ENCODE data around the gene GET4. TPM values are rescaled to one million over a fixed set of nuclear protein-coding genes. Genes with fewer than 3 reads are reported as not detected.

GET4 gene
- total RNA-seq, 1 experiment from 2014 or later = 96.7 TPM

GRCh38 chr7:859359-860030 is 16.9 kb upstream of the GET4 start:
- no peaks in the 10 kb centered on the region for H3K79me2 ChIP-seq (ENCODE audit: low read length)
- no peaks in the 10 kb centered on the region for H4K20me1 ChIP-seq (ENCODE audit: low read length)
- H3K27me3 ChIP-seq (ENCODE audit: low read length) = no peaks in the 10 kb centered on the region
- H3K4me2 ChIP-seq (ENCODE audit: low read length) = no peak overlapping the region
- no peaks in the 10 kb centered on the region for H3K4me1 ChIP-seq (ENCODE audit: insufficient read depth, low read length)
- DNase-seq (no peak), ATAC-seq (no peak)
- no peak overlapping the region for H3K9ac ChIP-seq (ENCODE audit: low read length)
- intact Hi-C loops (cut with micrococcal nuclease) = no loop called here
- no peak overlapping the region for H3K27ac ChIP-seq (ENCODE audit: low read length)
- no peak overlapping the region for H3K4me3 ChIP-seq (ENCODE audit: low read length)
- H3K9me3 ChIP-seq (ENCODE audit: low read length) = no peaks in the 10 kb centered on the region
- H3K36me3 ChIP-seq (ENCODE audit: low read depth, low read length) = peaks cover 47% of the 10 kb centered on the region
- no peaks in the 10 kb centered on the region for H3K9me2 ChIP-seq (replicated peaks; ENCODE audit: low read length)
- no TSS peak for BruUV-seq (replicated peaks)
- ChIA-PET POLR2A (ENCODE audit: unreplicated experiment) (no interaction called here), CTCF (no interaction called here)
- no peaks in the 10 kb centered on the region for H3F3A ChIP-seq (ENCODE audit: low read length, unreplicated experiment)
- TF ChIP-seq EZH2phosphoT487 (IDR thresholded peaks at IDR 0.05; ENCODE audit: borderline replicate concordance, low read length) = no peak
- no peak for TF ChIP-seq CTCF (conservative IDR thresholded peaks at IDR 0.05; ENCODE audit: low read depth, low read length)
- no peak for TF ChIP-seq EZH2 (IDR thresholded peaks at IDR 0.05; ENCODE audit: low read length, unreplicated experiment)
- no peak overlapping the region for H2AFZ ChIP-seq (ENCODE audit: low read length)

- no peaks in the 10 kb centered on the region for H4K20me1 ChIP-seq (ENCODE audit: low read length)
- BruUV-seq (replicated peaks) = no TSS peak
- peaks cover 42% of the 10 kb centered on the region for H3K36me3 ChIP-seq (ENCODE audit: low read depth, low read length)
- no peaks in the 10 kb centered on the region for H3K9me2 ChIP-seq (replicated peaks; ENCODE audit: low read length)
- no peak overlapping the region for H2AFZ ChIP-seq (ENCODE audit: low read length)
- no peaks in the 10 kb centered on the region for H3K4me1 ChIP-seq (ENCODE audit: insufficient read depth, low read length)
- H3K9me3 ChIP-seq (ENCODE audit: low read length) = no peaks in the 10 kb centered on the region
- H3F3A ChIP-seq (ENCODE audit: low read length, unreplicated experiment) = no peaks in the 10 kb centered on the region
- ChIA-PET POLR2A (ENCODE audit: unreplicated experiment) (no interaction called here), CTCF (no interaction called here)
- no peak overlapping the region for H3K4me3 ChIP-seq (ENCODE audit: low read length)
- H3K4me2 ChIP-seq (ENCODE audit: low read length) = no peak overlapping the region
- H3K9ac ChIP-seq (ENCODE audit: low read length) = no peak overlapping the region
- TF ChIP-seq CTCF (conservative IDR thresholded peaks at IDR 0.05; ENCODE audit: low read depth, low read length) (no peak), EZH2 (IDR thresholded peaks at IDR 0.05; ENCODE audit: low read length, unreplicated experiment) (no peak), EZH2phosphoT487 (IDR thresholded peaks at IDR 0.05; ENCODE audit: borderline replicate concordance, low read length) (no peak)
- no peak overlapping the region for H3K27ac ChIP-seq (ENCODE audit: low read length)
- intact Hi-C loops (cut with micrococcal nuclease) = no loop called here
- no peaks in the 10 kb centered on the region for H3K79me2 ChIP-seq (ENCODE audit: low read length)
- ATAC-seq (no peak), DNase-seq (no peak)
- H3K27me3 ChIP-seq (ENCODE audit: low read length) = no peaks in the 10 kb centered on the region
Measured at GRCh38 chr7:860149-860548, 16.2 kb upstream of the GET4 start.

GRCh38 chr7:861222-861621 is 15.1 kb upstream of the GET4 start:
- Histone ChIP-seq H3K79me2 (ENCODE audit: low read length) (no peaks in the 10 kb centered on the region), H4K20me1 (ENCODE audit: low read length) (no peaks in the 10 kb centered on the region), H2AFZ (ENCODE audit: low read length) (no peak overlapping the region), H3K9me2 (replicated peaks; ENCODE audit: low read length) (no peaks in the 10 kb centered on the region), H3F3A (ENCODE audit: low read length, unreplicated experiment) (no peaks in the 10 kb centered on the region), H3K4me2 (ENCODE audit: low read length) (no peak overlapping the region), H3K4me3 (ENCODE audit: low read length) (no peak overlapping the region), H3K27me3 (ENCODE audit: low read length) (no peaks in the 10 kb centered on the region), H3K9me3 (ENCODE audit: low read length) (no peaks in the 10 kb centered on the region), H3K27ac (ENCODE audit: low read length) (no peak overlapping the region), H3K4me1 (ENCODE audit: insufficient read depth, low read length) (no peaks in the 10 kb centered on the region), H3K9ac (ENCODE audit: low read length) (no peak overlapping the region), H3K36me3 (ENCODE audit: low read depth, low read length) (peaks cover 42% of the 10 kb centered on the region)
- intact Hi-C loops (cut with micrococcal nuclease) = no loop called here
- DNase-seq (no peak), ATAC-seq (no peak)
- TF ChIP-seq EZH2phosphoT487 (IDR thresholded peaks at IDR 0.05; ENCODE audit: borderline replicate concordance, low read length) (no peak), EZH2 (IDR thresholded peaks at IDR 0.05; ENCODE audit: low read length, unreplicated experiment) (no peak), CTCF (conservative IDR thresholded peaks at IDR 0.05; ENCODE audit: low read depth, low read length) (no peak)
- ChIA-PET POLR2A (ENCODE audit: unreplicated experiment) (no interaction called here), CTCF (no interaction called here)
- no TSS peak for BruUV-seq (replicated peaks)
